Glutamatergic neuron (in vitro differentiated cells): ENCODE data around the gene NEUROG2. TPM values are rescaled to one million over a fixed set of nuclear protein-coding genes. Genes with fewer than 3 reads are reported as not detected.

ENCODE experiments used
- DNase-seq: peaks from one replicate; pipeline ENCODE4 v3.0.0; 2022
- H3K27ac Mint-ChIP-seq: one replicate; pipeline ENCODE4 v1.8.0; 2020; ENCODE audit warnings: mild to moderate bottlenecking, mixed read lengths, inconsistent platforms; ENCODE audit not compliant: unreplicated experiment
- H3K27me3 Mint-ChIP-seq: one replicate; pipeline ENCODE4 v1.8.0; 2020; ENCODE audit warnings: mild to moderate bottlenecking, moderate library complexity, mixed read lengths, inconsistent platforms; ENCODE audit not compliant: unreplicated experiment
- H3K36me3 Mint-ChIP-seq: one replicate; pipeline ENCODE4 v1.8.0; 2020; ENCODE audit warnings: mild to moderate bottlenecking, mixed read lengths, inconsistent platforms; ENCODE audit not compliant: unreplicated experiment
- H3K4me1 Mint-ChIP-seq: one replicate; pipeline ENCODE4 v1.8.0; 2020; ENCODE audit warnings: mild to moderate bottlenecking, low read depth, mixed read lengths, inconsistent platforms; ENCODE audit not compliant: unreplicated experiment
- H3K4me3 Mint-ChIP-seq: one replicate; pipeline ENCODE4 v1.8.0; 2020; ENCODE audit warnings: mild to moderate bottlenecking, mixed read lengths, inconsistent platforms; ENCODE audit not compliant: unreplicated experiment
- H3K9me3 Mint-ChIP-seq: one replicate; pipeline ENCODE4 v1.8.0; 2020; ENCODE audit warnings: mild to moderate bottlenecking, moderate library complexity, mixed read lengths, inconsistent platforms; ENCODE audit not compliant: unreplicated experiment
- total RNA-seq: library from RNA; stranded (reverse); fragmentation: NEBNext Ultra II Directional; extraction: Animal tissue kit (Norgen Biotek cat#: 25700); gene quantifications from one replicate; pipeline ENCODE4 v1.2.1, GENCODE V29; 2021; ENCODE audit not compliant: unreplicated experiment
- TF ChIP-seq, protein P1 (sequence below): fragments of 200-600 bp; sonication (generic); IDR thresholded peaks from one replicate; pipeline ENCODE4 v1.5.0; 2021; ENCODE audit not compliant: partially characterized antibody, unreplicated experiment

The NEUROG2 gene
- total RNA-seq, 1 donor from 2014 or later, result 7.3 TPM

DNA sequence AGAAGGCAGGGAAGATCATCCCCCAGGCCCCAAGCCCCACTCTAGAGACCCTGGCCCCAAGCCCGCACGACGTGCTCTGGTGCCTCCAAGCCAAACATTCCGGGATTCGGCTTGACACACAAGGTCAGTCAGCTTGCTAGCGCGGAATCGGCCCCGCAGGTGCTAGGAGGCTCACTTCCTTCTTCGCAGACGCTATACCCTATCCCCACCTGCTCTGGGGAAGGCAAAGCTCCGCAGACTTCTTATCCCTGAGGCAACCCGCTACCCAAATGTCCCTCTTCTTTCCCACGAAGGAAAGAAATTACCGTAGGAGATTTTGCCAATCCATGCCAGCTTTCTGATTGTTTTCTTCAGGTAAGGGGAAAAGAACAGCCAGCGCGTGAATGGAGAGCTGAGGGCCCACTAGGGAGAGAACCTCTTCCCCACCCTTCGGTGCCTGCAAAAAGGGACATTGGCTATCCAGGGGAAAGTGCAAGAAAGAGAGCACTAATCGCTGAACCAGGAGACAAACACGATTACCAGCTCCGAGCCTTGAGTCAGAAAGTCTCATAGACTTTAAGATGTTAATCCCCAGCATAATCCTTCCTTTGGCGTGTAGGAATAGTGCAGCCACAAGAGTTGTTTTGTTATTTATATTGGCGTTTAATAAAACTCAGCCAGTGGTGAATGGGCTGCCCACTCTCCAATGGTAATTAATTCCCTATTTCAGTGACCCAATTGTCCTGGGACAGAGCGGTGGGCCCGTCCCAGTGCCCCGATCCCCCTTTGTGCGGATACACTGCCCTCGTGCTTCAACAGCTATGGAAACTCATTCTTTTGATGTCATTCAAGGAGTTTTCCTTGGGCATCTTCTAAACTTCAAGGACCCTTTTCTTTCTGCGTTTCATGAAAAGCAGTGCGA lies 5.4 kb upstream of the NEUROG2 start:
- Mint-ChIP-seq H3K4me1 (peaks cover 27% of the 10 kb centered on the region), H3K4me3 (peak overlapping the region; percentile 88), H3K36me3 (no peaks in the 10 kb centered on the region), H3K9me3 (peaks cover 11% of the 10 kb centered on the region), H3K27ac (no peak overlapping the region), H3K27me3 (peaks cover 26% of the 10 kb centered on the region)
- DNase-seq, result no peak
- TF ChIP-seq, protein P1, sequence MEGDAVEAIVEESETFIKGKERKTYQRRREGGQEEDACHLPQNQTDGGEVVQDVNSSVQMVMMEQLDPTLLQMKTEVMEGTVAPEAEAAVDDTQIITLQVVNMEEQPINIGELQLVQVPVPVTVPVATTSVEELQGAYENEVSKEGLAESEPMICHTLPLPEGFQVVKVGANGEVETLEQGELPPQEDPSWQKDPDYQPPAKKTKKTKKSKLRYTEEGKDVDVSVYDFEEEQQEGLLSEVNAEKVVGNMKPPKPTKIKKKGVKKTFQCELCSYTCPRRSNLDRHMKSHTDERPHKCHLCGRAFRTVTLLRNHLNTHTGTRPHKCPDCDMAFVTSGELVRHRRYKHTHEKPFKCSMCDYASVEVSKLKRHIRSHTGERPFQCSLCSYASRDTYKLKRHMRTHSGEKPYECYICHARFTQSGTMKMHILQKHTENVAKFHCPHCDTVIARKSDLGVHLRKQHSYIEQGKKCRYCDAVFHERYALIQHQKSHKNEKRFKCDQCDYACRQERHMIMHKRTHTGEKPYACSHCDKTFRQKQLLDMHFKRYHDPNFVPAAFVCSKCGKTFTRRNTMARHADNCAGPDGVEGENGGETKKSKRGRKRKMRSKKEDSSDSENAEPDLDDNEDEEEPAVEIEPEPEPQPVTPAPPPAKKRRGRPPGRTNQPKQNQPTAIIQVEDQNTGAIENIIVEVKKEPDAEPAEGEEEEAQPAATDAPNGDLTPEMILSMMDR, result no peak

DNA sequence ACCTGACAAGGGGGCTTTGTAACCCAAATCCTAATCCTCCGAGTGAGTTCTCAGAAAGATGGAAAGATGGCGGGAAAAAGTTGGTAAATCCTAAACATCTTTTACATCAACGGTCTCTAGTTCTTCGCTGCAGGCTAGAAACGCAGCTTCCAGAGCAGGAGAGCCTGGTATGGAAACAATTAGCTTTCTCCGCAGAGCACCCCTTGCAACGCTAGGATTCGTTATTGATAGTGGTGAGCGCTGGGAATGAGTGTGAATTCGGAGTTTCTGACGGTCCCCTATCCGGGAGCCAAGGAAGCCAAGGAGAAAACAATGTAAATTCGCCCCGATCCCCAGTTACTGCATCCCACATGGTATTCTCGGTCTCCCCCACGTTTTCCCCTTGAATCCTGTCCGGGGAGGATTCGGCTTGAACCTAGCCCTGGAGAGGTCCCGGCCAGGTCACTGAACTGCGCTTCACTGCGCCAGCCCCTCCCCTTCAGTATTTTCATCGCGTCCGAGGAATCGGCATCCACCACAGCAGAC lies 4.7 kb upstream of the NEUROG2 start:
- no peaks in the 10 kb centered on the region for H3K36me3 Mint-ChIP-seq
- DNase-seq, result no peak
- H3K27me3 Mint-ChIP-seq, result peaks cover 26% of the 10 kb centered on the region
- H3K4me3 Mint-ChIP-seq, result peak overlapping the region; percentile 88
- H3K9me3 Mint-ChIP-seq, result peaks cover 11% of the 10 kb centered on the region
- TF ChIP-seq, protein P1, result no peak
- H3K27ac Mint-ChIP-seq, result no peak overlapping the region
- H3K4me1 Mint-ChIP-seq, result peaks cover 27% of the 10 kb centered on the region

DNA sequence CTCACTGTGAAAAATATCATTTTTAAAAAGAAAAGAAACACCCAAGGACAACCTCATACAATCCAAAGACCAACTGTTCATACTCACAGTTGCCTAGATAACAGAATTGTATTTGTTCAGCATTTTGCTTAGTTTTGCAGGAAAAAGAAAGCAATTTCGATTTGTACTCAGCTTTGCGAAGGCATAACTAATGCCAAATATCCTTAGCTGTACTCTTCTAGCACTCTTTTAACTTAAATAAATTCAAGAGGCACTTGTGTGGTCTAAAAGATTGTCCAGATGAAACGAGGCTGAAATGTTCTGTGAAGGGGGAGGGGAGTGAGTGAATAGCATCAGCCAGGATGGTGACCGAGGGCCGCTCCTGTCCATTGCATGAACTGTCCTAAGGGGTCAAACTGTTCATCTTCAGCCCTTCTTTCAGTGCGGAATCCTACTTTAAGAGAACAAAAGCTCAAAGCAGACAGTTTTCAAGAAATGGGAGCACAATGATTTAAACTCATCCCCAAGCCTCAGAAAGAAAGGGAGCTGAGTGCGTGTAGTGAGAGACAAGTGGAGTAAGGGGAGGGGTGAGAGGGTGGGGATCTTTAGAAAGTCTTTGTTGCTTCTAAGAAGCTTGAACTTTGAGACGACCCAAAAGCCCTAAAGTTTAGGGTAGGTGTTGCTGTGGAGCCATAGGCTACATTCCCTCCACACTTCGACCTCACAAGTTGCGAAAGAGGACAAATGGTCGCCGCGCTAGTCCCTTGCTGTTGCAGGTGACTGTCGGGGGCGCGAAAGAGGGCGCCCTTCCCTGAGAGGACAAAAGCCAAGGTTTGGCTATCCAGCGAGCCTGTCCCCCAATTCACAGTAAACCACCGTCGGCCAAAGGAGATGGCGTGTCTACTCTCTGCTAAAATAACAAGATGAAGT lies 4.0 kb upstream of the NEUROG2 start:
- peaks cover 27% of the 10 kb centered on the region for H3K4me1 Mint-ChIP-seq
- peak overlapping the region; percentile 88 for H3K4me3 Mint-ChIP-seq
- DNase-seq, result peak; percentile 50
- peaks cover 30% of the 10 kb centered on the region for H3K27me3 Mint-ChIP-seq
- no peak overlapping the region for H3K27ac Mint-ChIP-seq
- peaks cover 3% of the 10 kb centered on the region for H3K36me3 Mint-ChIP-seq
- H3K9me3 Mint-ChIP-seq, result peaks cover 14% of the 10 kb centered on the region
- TF ChIP-seq, protein P1, result no peak

GRCh38 chr4:112518675-112519074 lies 2.7 kb upstream of the NEUROG2 start:
- Mint-ChIP-seq H3K4me1 (peaks cover 32% of the 10 kb centered on the region), H3K9me3 (peaks cover 22% of the 10 kb centered on the region), H3K36me3 (peaks cover 10% of the 10 kb centered on the region), H3K4me3 (no peak overlapping the region), H3K27me3 (peaks cover 39% of the 10 kb centered on the region), H3K27ac (no peak overlapping the region)
- TF ChIP-seq, protein P1, result no peak
- DNase-seq, result no peak
